ENCODE measurements around the gene SEL1L2.

SEL1L2 gene

DNA sequence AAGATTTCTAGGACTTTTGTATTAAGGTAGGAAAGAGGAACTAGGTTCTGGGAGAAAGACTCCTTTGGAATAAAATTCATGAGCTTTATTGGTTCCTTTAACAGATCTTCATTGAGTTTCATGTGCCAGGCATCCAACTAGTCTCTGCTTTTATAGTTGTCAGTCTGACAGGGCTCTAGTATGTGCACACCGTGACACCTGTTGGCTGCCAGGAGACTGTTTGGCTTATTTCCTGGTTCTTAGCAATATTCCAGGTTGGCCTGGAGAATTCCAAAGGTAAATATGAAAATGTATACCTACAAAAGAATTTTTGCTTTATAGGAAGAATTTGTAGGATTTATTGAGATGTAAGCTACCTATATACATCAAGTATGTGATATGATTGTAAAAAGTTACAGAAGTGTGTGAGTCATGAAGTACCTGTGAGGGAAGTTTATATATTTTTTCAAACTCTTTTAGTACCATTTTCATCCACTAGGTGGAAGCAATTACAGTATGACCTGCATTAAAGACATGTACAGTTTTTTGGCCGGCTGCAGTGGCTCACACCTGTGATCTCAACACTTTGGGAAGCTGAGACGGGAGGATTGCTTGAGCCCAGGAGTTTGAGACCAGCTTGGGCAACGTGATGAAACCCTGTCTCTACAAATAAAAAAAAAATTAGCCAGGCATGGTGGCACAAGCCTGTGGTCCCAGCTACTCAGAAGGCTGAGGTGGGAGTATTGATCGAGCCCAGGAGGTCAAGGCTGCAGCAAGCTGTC lies 170.3 kb downstream of the SEL1L2 start:
- no peak overlapping the region for H3K4me3 ChIP-seq (replicated peaks; ENCODE audit: low read depth, low read length)

DNA sequence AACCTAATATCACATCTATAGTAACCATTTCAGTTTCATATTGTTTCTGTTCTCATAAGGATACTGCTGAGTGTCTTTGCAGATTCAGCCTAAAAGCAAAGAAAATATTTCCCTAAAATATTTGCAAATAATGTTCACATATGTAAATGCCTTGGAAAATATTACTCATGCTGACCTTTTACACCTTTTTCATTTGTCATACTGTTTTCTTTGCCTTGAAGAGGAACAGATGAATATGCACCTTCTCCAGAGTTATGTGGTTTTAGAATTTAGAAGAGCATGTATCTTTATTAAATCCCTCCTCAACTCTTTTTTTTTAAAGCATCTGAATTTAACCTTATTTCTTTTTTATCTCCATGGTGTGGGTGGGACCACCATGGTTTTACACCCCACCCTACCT lies 173.1 kb downstream of the SEL1L2 start:
- no peak for DNase-seq (ENCODE audit: extremely low read depth, low read depth)
- H3K4me3 ChIP-seq (replicated peaks; ENCODE audit: low read depth, low read length): no peak overlapping the region
- TF ChIP-seq, protein P1, sequence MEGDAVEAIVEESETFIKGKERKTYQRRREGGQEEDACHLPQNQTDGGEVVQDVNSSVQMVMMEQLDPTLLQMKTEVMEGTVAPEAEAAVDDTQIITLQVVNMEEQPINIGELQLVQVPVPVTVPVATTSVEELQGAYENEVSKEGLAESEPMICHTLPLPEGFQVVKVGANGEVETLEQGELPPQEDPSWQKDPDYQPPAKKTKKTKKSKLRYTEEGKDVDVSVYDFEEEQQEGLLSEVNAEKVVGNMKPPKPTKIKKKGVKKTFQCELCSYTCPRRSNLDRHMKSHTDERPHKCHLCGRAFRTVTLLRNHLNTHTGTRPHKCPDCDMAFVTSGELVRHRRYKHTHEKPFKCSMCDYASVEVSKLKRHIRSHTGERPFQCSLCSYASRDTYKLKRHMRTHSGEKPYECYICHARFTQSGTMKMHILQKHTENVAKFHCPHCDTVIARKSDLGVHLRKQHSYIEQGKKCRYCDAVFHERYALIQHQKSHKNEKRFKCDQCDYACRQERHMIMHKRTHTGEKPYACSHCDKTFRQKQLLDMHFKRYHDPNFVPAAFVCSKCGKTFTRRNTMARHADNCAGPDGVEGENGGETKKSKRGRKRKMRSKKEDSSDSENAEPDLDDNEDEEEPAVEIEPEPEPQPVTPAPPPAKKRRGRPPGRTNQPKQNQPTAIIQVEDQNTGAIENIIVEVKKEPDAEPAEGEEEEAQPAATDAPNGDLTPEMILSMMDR (IDR thresholded peaks at IDR 0.05; ENCODE audit: low read depth, low read length, missing control alignments): no peak

More for the DNA sequence above, 170.3 kb downstream of the SEL1L2 start:
- peak; percentile 32 for DNase-seq (ENCODE audit: extremely low read depth, low read depth)
- TF ChIP-seq, protein P1 (IDR thresholded peaks at IDR 0.05; ENCODE audit: low read depth, low read length, missing control alignments): peak; percentile 30

DNA sequence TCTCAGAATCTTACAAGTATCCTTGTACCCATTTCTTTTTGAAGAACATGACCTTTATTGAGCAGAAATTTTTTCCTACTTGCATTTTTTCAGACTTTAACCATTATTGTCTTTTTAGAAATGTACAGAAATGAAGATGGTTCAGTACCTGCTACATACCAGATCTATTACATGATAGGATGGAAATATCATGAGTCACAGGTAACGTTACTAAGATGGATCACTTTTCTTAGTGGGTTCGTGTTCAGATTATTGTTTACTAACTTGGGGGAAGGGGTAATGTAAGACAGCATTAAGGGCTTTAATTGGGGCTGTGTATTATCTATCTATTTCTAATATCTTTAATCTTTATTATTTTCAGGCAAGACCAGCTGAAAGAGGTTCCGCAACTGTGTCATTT lies 173.7 kb downstream of the SEL1L2 start:
- DNase-seq (ENCODE audit: extremely low read depth, low read depth): no peak
- TF ChIP-seq, protein P1 (IDR thresholded peaks at IDR 0.05; ENCODE audit: low read depth, low read length, missing control alignments): no peak
- no peak overlapping the region for H3K4me3 ChIP-seq (replicated peaks; ENCODE audit: low read depth, low read length)

DNA sequence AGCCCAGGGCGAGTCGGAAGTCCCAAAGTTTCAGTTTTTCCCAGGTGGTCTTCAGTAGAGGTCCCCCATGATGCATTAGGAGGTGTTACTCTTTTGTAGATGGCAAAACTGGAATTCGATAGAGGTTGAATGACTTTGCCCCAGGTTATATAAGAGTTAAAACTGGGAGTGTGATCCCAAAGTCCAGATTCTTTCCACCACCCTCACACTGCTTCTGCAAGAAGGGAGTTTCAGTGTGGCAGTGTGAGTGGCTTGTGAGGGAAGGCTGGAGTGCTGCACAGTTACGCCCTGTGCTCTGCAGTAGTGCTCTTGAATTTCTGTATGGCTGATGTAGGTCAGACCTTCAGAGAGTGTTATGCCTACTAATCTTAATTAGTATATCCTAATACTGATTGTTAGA lies 175.7 kb downstream of the SEL1L2 start:
- no peak overlapping the region for H3K4me3 ChIP-seq (replicated peaks; ENCODE audit: low read depth, low read length)
- no peak for DNase-seq (ENCODE audit: extremely low read depth, low read depth)
- TF ChIP-seq, protein P1 (IDR thresholded peaks at IDR 0.05; ENCODE audit: low read depth, low read length, missing control alignments): no peak

DNA sequence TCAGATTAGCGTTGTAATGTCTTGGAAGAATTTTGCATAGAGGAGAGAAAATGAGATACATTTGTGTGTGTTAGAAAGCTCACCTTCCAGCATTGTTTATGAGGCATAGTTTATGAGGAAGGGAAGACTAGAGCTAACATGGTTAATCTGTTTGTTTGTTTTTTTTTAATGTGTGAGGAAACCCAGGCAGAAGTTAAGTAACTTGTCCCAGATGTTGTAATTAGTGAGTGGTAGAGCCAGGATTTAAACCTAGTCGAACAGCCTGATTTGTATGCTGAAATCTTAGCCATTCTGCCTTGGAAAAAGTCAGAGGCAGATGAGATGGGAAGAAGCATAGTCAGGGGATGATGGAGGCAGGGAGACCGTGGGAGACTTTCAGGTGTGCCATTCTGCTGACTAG lies 176.5 kb downstream of the SEL1L2 start:
- DNase-seq (ENCODE audit: extremely low read depth, low read depth): no peak
- H3K4me3 ChIP-seq (replicated peaks; ENCODE audit: low read depth, low read length): no peak overlapping the region
- TF ChIP-seq, protein P1 (IDR thresholded peaks at IDR 0.05; ENCODE audit: low read depth, low read length, missing control alignments): no peak

DNA sequence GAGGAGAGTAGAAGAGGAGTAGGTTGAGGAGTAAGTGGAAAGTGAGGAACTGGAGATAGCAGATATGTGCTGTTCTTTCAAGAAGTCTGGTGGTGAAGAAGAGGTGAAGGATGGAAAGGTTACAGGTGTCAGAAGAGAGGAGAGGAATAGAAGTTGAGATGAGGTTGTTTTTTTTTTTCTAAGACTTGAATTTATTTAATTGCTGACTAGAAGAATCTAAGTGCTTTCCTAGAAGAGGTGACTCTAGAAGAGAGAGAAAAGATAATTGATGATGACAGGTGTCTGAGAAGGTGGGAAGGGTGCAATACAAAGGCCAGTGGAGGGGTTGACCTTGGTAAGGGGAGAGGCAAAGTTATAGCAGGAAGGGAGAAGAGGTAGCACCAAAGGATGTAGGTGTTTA lies 180.0 kb downstream of the SEL1L2 start:
- no peak for DNase-seq (ENCODE audit: extremely low read depth, low read depth)
- no peak overlapping the region for H3K4me3 ChIP-seq (replicated peaks; ENCODE audit: low read depth, low read length)
- TF ChIP-seq, protein P1 (IDR thresholded peaks at IDR 0.05; ENCODE audit: low read depth, low read length, missing control alignments): no peak

DNA sequence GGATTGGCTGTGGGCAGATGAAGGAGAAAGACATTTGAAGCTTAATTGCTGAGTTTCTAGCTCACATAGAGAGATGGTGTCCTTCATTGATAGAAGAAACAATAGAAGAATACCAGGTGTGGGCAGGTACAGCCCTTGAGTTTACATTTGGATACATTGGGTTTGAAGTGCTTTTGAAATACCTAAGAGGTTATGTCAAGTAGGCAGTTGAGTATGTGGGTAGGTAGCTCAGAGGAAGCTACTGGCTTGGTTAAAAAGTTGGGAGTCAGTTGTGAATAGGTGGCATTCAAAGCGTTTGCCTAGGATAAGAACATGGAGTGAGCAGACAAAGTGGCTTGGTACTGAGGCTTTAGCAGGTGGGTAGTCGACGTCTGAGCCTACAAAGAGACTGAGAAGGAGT lies 180.6 kb downstream of the SEL1L2 start:
- TF ChIP-seq, protein P1 (IDR thresholded peaks at IDR 0.05; ENCODE audit: low read depth, low read length, missing control alignments): no peak
- no peak for DNase-seq (ENCODE audit: extremely low read depth, low read depth)
- no peak overlapping the region for H3K4me3 ChIP-seq (replicated peaks; ENCODE audit: low read depth, low read length)

Data from HFF-Myc (cell line).